Hepatocyte (in vitro differentiated cells): Measurements from ENCODE around the gene SDF2. TPM values are rescaled to one million over a fixed set of nuclear protein-coding genes. Genes with fewer than 3 reads are reported as not detected.
A peak's percentile ranks its signal among the peaks of the same experiment; 100 is the strongest.

Experiments used
- DNase-seq: peaks from one replicate; pipeline ENCODE4 v3.0.0-alpha.2; 2016; ENCODE audit warnings: low spot score
- H2AFZ ChIP-seq: fragments of 200-600 bp; sonication (generic); 2 replicates; pipeline ENCODE4 v1.6.0; 2016; ENCODE audit warnings: antibody characterized with exemption, mild to moderate bottlenecking
- H3K27ac ChIP-seq: fragments of 200-600 bp; sonication (generic); 2 replicates; pipeline ENCODE4 v1.5.1; 2016; ENCODE audit warnings: mild to moderate bottlenecking
- H3K27me3 ChIP-seq: fragments of 200-600 bp; sonication (generic); 2 replicates; pipeline ENCODE4 v1.6.1; 2016
- H3K36me3 ChIP-seq: fragments of 200-600 bp; sonication (generic); replicated peaks from 2 replicates; pipeline ENCODE4 v1.5.1; 2016; ENCODE audit warnings: low read depth; ENCODE audit not compliant: insufficient read depth
- H3K4me1 ChIP-seq: fragments of 200-600 bp; sonication (generic); 2 replicates; pipeline ENCODE4 v1.5.1; 2016; ENCODE audit warnings: mild to moderate bottlenecking, moderate library complexity; ENCODE audit not compliant: insufficient read depth
- H3K4me2 ChIP-seq: fragments of 200-600 bp; sonication (generic); 2 replicates; pipeline ENCODE4 v1.6.0; 2016
- H3K4me3 ChIP-seq: fragments of 200-600 bp; sonication (generic); 2 replicates; pipeline ENCODE4 v1.5.1; 2016; ENCODE audit warnings: mild to moderate bottlenecking
- H3K79me2 ChIP-seq: fragments of 200-600 bp; sonication (generic); 2 replicates; pipeline ENCODE4 v1.6.0; 2017; ENCODE audit warnings: mild to moderate bottlenecking
- H3K9me2 ChIP-seq: fragments of 200-600 bp; sonication (generic); replicated peaks from 2 replicates; pipeline ENCODE4 v1.6.0; 2017; ENCODE audit warnings: mild to moderate bottlenecking; ENCODE audit not compliant: insufficient read depth
- H3K9me3 ChIP-seq: fragments of 200-600 bp; sonication (generic); 2 replicates; pipeline ENCODE4 v1.5.1; 2016; ENCODE audit warnings: low read depth, mild to moderate bottlenecking
- H4K20me1 ChIP-seq: fragments of 200-600 bp; sonication (generic); 2 replicates; pipeline ENCODE4 v1.6.0; 2016; ENCODE audit warnings: mild to moderate bottlenecking; ENCODE audit not compliant: insufficient read depth, poor library complexity, severe bottlenecking
- EZH2 ChIP-seq: fragments of 200-600 bp; sonication (generic); IDR thresholded peaks from 2 replicates; pipeline ENCODE4 v1.6.1; 2016; ENCODE audit warnings: antibody characterized with exemption, mild to moderate bottlenecking, borderline replicate concordance
- EZH2phosphoT487 ChIP-seq: fragments of 200-600 bp; sonication (generic); IDR thresholded peaks from one replicate; pipeline ENCODE4 v1.6.1; 2018; ENCODE audit warnings: antibody characterized with exemption, mild to moderate bottlenecking, low read depth, moderate library complexity; ENCODE audit not compliant: unreplicated experiment, severe bottlenecking
- WGBS: methylation state at CpG from one replicate; pipeline ENCODE4 v1.1.6; 2016; ENCODE audit warnings: low lambda C conversion rate; ENCODE audit errors: missing lambda C conversion rate; 5-methylcytosine and 5-hydroxymethylcytosine counted together
- polyA plus RNA-seq: library from polyadenylated mRNA; unstranded; fragments of >200 nt; fragmentation: Nextera tagmentation; extraction: Ambion mirVana; gene quantifications from 2 replicates; pipeline ENCODE4 v1.2.1, GENCODE V29; 2016
- total RNA-seq: library from RNA; depleted of rRNA; stranded (reverse); fragments of >200 nt; gene quantifications from 2 replicates; pipeline ENCODE4 v1.2.3, GENCODE V29; 2014
- TF ChIP-seq, protein P1 (sequence below): fragments of 200-600 bp; sonication (generic); IDR thresholded peaks from 2 replicates; pipeline ENCODE4 v1.5.1; 2016; ENCODE audit warnings: antibody characterized with exemption, mild to moderate bottlenecking; ENCODE audit not compliant: poor library complexity

The SDF2 gene, protein sequence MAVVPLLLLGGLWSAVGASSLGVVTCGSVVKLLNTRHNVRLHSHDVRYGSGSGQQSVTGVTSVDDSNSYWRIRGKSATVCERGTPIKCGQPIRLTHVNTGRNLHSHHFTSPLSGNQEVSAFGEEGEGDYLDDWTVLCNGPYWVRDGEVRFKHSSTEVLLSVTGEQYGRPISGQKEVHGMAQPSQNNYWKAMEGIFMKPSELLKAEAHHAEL
- total RNA-seq = 77.4 and 78.6 TPM in 2 replicates
- polyA plus RNA-seq = 123 and 148 TPM in 2 replicates

DNA sequence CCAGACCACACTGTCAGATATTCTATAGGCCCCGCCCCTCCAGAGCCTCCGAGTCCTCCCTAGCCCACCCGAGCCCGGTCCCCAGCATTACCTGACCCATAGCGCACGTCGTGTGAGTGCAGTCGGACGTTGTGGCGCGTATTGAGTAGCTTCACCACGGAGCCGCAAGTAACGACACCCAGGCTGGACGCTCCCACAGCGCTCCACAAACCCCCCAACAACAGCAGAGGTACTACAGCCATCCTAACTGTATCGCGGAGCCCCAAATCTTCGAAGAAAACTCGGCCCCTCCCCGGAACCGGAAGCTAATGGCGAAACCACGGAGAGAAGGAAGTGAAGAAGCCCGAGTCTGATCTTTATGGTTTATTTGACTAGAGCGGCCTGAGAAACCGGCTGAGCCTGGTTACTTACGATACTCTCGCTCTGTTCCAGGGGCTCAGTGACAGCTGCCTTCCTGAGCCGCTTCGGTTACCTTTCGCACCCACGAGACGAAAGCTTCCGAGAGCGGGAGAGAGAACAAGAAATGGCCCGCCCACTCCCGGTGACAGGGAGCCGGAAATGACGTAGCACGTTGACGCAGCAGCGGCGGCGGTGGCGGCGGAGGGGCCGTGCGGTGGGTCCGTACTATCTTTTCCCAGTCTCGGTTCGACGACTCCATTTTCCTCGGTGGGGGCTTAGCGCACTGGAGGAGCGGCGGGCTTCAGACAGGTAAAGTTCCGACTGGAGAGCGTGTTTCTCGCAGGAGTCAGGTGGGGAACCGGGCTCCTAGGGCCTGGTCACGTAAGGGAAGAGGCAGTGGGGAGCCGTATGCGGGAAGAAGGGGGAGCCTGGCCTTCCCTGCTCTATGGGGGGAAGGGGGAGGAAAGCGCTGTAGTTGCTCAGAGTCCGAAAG lies at the start of gene SDF2, which contains the start of gene SUPT6H:
TSS of gene SDF2 (minus strand) at position 272 of the 892 bp plus-strand sequence. CDS start at position 242, 30 bp downstream.
TSS of gene SUPT6H (plus strand) at position 571 of the 892 bp plus-strand sequence. CDS start 11,197 bp downstream, outside the sequence.
- peaks cover 37% of the 10 kb centered on the region for H4K20me1 ChIP-seq
- peak within 1 kb of the TSS; percentile 94 for H3K4me2 ChIP-seq
- no peaks in the 10 kb centered on the region for H3K9me3 ChIP-seq
- peaks cover 88% of the 10 kb centered on the region for H3K79me2 ChIP-seq
- no peaks in the 10 kb centered on the region for H3K36me3 ChIP-seq
- under 1% methylated on average over 65 of the region's 66 CpGs for WGBS
- DNase-seq = peak; percentile 95
- H3K27ac ChIP-seq = peak within 1 kb of the TSS; percentile 95
- peaks cover 16% of the 10 kb centered on the region for H3K4me1 ChIP-seq
- peak within 1 kb of the TSS; percentile 47 for H3K4me3 ChIP-seq
- no peaks in the 10 kb centered on the region for H3K9me2 ChIP-seq
- peak within 1 kb of the TSS; percentile 43 for H2AFZ ChIP-seq
- no peaks in the 10 kb centered on the region for H3K27me3 ChIP-seq
- TF ChIP-seq, protein P1, sequence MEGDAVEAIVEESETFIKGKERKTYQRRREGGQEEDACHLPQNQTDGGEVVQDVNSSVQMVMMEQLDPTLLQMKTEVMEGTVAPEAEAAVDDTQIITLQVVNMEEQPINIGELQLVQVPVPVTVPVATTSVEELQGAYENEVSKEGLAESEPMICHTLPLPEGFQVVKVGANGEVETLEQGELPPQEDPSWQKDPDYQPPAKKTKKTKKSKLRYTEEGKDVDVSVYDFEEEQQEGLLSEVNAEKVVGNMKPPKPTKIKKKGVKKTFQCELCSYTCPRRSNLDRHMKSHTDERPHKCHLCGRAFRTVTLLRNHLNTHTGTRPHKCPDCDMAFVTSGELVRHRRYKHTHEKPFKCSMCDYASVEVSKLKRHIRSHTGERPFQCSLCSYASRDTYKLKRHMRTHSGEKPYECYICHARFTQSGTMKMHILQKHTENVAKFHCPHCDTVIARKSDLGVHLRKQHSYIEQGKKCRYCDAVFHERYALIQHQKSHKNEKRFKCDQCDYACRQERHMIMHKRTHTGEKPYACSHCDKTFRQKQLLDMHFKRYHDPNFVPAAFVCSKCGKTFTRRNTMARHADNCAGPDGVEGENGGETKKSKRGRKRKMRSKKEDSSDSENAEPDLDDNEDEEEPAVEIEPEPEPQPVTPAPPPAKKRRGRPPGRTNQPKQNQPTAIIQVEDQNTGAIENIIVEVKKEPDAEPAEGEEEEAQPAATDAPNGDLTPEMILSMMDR = no peak
- TF ChIP-seq EZH2phosphoT487 = no peak
- TF ChIP-seq EZH2 = no peak

DNA sequence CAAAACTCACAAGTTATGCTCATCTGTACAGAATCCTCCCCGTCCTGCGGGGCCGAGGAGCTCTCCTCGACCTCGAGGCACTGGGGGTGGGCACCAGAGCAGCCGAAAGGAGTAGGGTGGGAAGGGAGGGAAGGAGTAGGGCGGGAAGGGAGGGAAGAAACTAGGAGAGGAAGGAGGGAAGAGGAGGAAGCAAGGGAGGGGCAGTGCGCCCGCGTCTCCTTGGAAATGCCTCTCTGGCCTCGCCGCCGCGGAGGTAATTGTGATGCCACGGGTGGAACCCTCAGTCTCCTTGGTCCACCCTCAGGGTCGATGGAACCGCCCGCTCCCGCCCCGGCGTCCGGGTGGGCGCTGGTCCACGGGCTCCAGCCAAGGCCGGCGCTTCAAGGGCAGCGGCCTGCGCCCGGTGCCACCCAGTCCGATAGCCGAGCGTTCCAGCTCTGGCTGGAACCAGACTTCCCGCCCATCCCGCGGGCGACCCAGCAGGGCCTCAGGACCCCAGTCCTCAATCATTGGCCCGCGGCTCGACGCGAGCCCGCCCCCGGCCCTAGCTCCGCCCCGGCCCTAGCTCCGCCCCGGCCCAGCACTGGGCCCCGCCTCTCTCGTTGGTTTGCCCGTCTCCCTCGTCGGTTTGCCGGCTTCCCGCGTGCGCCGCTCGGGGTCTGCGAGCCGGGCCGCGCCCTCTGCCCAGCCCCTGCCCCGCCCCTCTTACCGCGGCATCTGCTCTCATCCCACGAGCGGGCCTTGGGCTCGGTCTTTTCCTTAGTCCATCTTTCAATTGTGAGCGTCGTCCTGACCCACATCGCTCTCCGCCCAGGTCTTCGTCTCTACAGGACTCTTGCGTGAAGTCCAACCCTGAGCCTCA lies 49.4 kb upstream of the SDF2 start:
- WGBS = 2% methylated on average over 30 of the region's 74 CpGs

GRCh38 chr17:28707339-28707720 lies 45.6 kb upstream of the SDF2 start:
- DNase-seq = no peak
- Histone ChIP-seq H3K27ac (no peak overlapping the region), H3K9me3 (no peaks in the 10 kb centered on the region), H3K36me3 (no peaks in the 10 kb centered on the region), H3K4me3 (no peak overlapping the region), H3K79me2 (peaks cover 11% of the 10 kb centered on the region), H2AFZ (no peak overlapping the region), H3K4me1 (peaks cover 18% of the 10 kb centered on the region), H4K20me1 (no peaks in the 10 kb centered on the region), H3K4me2 (no peak overlapping the region), H3K9me2 (no peaks in the 10 kb centered on the region), H3K27me3 (no peaks in the 10 kb centered on the region)
- WGBS = 92% methylated on average over 2 of the region's 2 CpGs
- TF ChIP-seq EZH2phosphoT487 (no peak), EZH2 (no peak)
- TF ChIP-seq, protein P1 = no peak

More for the DNA sequence above, 49.4 kb upstream of the SDF2 start:
- TF ChIP-seq, protein P1 = no peak
- TF ChIP-seq EZH2 = no peak
- no peak for TF ChIP-seq EZH2phosphoT487
- H3K4me1 ChIP-seq = peaks cover 24% of the 10 kb centered on the region
- peak overlapping the region; percentile 34 for H3K4me3 ChIP-seq
- H3K27ac ChIP-seq = peak overlapping the region; percentile 97
- no peaks in the 10 kb centered on the region for H3K9me2 ChIP-seq
- H3K79me2 ChIP-seq = peaks cover 19% of the 10 kb centered on the region
- peak overlapping the region; percentile 30 for H2AFZ ChIP-seq
- H3K27me3 ChIP-seq = no peaks in the 10 kb centered on the region
- H3K36me3 ChIP-seq = no peaks in the 10 kb centered on the region
- peak; percentile 97 for DNase-seq
- H3K4me2 ChIP-seq = peak overlapping the region; percentile 85
- H3K9me3 ChIP-seq = no peaks in the 10 kb centered on the region
- H4K20me1 ChIP-seq = no peaks in the 10 kb centered on the region
